Activated T-helper 2 cell treated with anti-CD3 and anti-CD28 coated beads, Interferon-gamma antibody, Interleukin-2, Interleukin-4, amounts not matched to agents 10 μg/mL and 5 μg/mL and 100 μg/mL, durations not matched to agents 14 hours and 24 hours and 36 hours (primary cell): ENCODE data around the gene ARL17A. TPM values are rescaled to one million over a fixed set of nuclear protein-coding genes. Genes with fewer than 3 reads are reported as not detected.
"Not testable (repeated sequence)": the region's sequence is repeated elsewhere in the genome, so short reads cannot be mapped to it uniquely, and the experiment has no call there.

ENCODE experiments used
- DNase-seq: peaks from one replicate; pipeline ENCODE4 v3.0.0; 2021; ENCODE audit warnings: low spot score
- H3K27ac Mint-ChIP-seq: one replicate; pipeline ENCODE4 v1.8.0; 2021; ENCODE audit warnings: mixed read lengths
- H3K27me3 Mint-ChIP-seq: one replicate; pipeline ENCODE4 v1.8.0; 2021; ENCODE audit warnings: low read depth, mixed read lengths
- H3K36me3 Mint-ChIP-seq: one replicate; pipeline ENCODE4 v1.8.0; 2021; ENCODE audit warnings: low read depth, mixed read lengths
- H3K4me1 Mint-ChIP-seq: one replicate; pipeline ENCODE4 v1.8.0; 2021; ENCODE audit warnings: low read depth, mixed read lengths
- H3K4me3 Mint-ChIP-seq: one replicate; pipeline ENCODE4 v1.8.0; 2021; ENCODE audit warnings: low read depth, mild to moderate bottlenecking, moderate library complexity, mixed read lengths
- H3K9me3 Mint-ChIP-seq: one replicate; pipeline ENCODE4 v1.8.0; 2021; ENCODE audit warnings: mixed read lengths
- intact Hi-C: fragments of 100-400 bp; cut with micrococcal nuclease; formaldehyde crosslinking; loops from one replicate; pipeline ENCODE4 v1.15.1; 2023
- total RNA-seq: library from RNA; stranded (reverse); gene quantifications from 2 replicates; pipeline ENCODE4 v1.2.3, GENCODE V29; 2022

ARL17A gene
- total RNA-seq, 1 donor from 2014 or later, result 24.6 TPM

GRCh38 chr17:46590157-46591146 is 11.0 kb upstream of the ARL17A start, which contains the start of gene NSF:
Gene NSF (plus strand): TSS chr17:46590669. CDS start chr17:46590776, 107 bp downstream.
- H3K4me1 Mint-ChIP-seq, H3K36me3 Mint-ChIP-seq, intact Hi-C loops, H3K9me3 Mint-ChIP-seq, DNase-seq, H3K4me3 Mint-ChIP-seq, H3K27me3 Mint-ChIP-seq, H3K27ac Mint-ChIP-seq: not testable (repeated sequence)

DNA sequence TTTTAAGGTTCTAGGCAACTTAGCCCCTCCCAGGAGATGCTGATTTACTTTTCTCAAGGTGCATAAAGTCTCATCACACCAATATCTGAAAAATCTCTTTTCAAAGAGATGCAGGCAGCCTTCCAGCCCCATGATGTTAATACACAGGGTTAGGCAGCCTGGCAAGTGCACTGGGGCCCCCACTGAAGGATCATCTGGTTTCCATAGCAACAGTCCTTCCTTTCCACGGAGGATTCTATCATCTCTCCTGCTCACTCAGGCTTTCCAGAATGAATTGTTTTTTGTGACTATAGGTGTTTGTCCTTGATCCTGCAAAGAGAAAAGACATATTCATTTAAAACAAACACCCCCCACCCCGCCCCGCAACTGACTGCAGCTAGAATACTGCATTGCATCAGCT is 6.0 kb upstream of the ARL17A start:
- H3K9me3 Mint-ChIP-seq, DNase-seq, H3K36me3 Mint-ChIP-seq, intact Hi-C loops, H3K4me3 Mint-ChIP-seq, H3K27ac Mint-ChIP-seq, H3K4me1 Mint-ChIP-seq, H3K27me3 Mint-ChIP-seq: not testable (repeated sequence)

DNA sequence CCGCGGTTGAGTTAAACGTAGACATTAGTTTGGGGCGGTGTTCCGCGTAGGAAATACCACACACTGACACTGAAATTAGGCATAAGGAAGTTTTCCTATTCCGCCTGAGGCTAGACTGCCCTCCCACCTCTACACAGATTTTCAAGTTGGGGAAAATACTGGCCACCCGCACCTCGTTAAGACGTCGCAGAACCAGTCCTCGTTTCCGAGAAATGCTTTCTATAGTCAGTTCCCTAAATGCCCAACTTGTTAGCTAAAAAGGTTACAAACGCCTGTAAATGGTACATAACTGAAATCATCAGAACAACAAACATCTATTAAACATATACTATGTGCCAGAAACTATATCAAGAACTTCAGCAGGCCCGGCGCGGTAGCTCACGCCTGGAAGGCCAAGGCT is 591 bp upstream of the ARL17A start:
- H3K27me3 Mint-ChIP-seq, H3K27ac Mint-ChIP-seq, H3K36me3 Mint-ChIP-seq, intact Hi-C loops, H3K4me3 Mint-ChIP-seq, H3K4me1 Mint-ChIP-seq, DNase-seq, H3K9me3 Mint-ChIP-seq: not testable (repeated sequence)

DNA sequence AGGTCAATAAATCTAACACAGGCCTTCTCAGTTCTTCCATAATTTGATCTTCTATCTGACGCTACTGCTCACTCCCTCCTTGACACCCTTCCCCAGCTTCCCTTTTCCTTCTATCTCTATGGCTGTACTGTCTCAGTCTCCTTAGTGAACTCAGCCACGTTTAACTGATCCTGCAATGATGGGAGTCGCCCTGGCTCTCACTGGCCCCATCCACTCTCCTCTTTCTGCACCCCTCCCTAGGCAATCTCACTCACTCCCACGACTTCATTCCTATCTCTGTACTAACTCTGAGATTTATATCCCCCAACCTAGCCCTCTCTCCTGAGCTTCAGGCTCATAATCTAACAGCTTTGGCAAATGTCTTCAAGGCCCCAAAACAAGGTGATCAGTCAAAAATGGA is 7.7 kb downstream of the ARL17A start:
- H3K27me3 Mint-ChIP-seq, H3K36me3 Mint-ChIP-seq, H3K27ac Mint-ChIP-seq, DNase-seq, H3K4me3 Mint-ChIP-seq, H3K4me1 Mint-ChIP-seq, intact Hi-C loops, H3K9me3 Mint-ChIP-seq: not testable (repeated sequence)

- H3K36me3 Mint-ChIP-seq, H3K4me1 Mint-ChIP-seq, H3K4me3 Mint-ChIP-seq, intact Hi-C loops, H3K9me3 Mint-ChIP-seq, DNase-seq, H3K27me3 Mint-ChIP-seq, H3K27ac Mint-ChIP-seq: not testable (repeated sequence)
Measured at GRCh38 chr17:46566980-46567379, 12.5 kb downstream of the ARL17A start.

DNA sequence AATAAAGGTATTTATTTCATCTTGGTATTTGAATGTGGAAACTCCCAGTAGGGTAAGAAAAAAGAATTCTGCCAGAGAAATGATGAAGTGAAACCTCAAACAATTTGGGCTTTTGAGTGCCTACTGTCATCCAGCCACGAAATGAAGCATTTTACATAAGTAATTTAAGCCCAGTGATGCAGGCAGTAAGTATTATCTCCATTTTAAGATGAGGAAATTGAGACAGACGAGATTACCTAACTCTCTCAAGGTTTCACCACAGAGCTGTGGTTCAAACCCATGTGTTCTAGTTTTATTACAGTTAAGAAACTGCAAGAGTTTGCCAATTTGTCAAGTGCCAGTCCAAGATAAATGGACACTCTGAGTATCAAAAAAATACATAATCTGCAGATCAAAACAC is 13.2 kb downstream of the ARL17A start:
- H3K4me3 Mint-ChIP-seq, H3K27ac Mint-ChIP-seq, intact Hi-C loops, H3K27me3 Mint-ChIP-seq, H3K9me3 Mint-ChIP-seq, H3K36me3 Mint-ChIP-seq, H3K4me1 Mint-ChIP-seq, DNase-seq: not testable (repeated sequence)

DNA sequence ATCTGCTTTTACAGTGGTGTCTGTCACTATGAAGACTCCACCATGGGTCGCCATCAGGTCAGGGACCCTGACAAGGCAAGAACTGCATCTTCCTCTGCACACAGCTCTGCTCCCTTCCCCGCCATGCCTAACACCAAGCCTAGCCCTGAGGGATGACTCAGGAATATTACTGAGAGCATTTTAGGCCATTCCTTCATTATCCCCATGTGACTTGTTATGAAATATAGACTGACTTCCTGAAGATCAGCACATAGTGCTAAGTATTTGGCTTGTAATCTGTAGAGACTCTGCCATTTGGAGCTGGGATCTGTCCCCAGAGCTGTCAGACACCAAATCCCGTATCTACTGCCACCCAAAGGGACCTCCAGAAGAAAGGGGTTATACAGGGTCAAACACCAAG is 19.4 kb downstream of the ARL17A start:
- H3K27ac Mint-ChIP-seq, H3K36me3 Mint-ChIP-seq, intact Hi-C loops, H3K4me3 Mint-ChIP-seq, H3K4me1 Mint-ChIP-seq, H3K27me3 Mint-ChIP-seq, H3K9me3 Mint-ChIP-seq, DNase-seq: not testable (repeated sequence)

DNA sequence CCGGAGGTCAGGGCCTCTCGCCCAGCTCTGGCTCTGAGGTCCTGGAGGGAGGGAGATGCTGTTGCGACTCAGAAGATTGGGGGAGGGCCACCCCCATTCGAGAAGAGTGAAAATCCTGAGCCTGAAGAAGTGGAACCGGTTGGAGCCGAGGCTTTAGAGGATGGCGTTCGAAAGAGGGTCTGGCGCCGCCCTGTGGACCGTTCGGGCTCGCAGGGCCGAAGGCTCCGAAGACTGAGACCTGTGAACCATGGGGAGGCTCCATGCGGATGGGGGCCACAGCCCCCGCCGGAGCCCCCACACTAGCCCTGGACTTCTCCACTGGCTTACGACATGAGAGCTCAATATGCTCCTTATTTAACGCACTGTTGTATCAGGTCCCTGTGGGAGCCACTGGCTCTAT is 20.3 kb downstream of the ARL17A start:
- H3K36me3 Mint-ChIP-seq, H3K27me3 Mint-ChIP-seq, DNase-seq, H3K27ac Mint-ChIP-seq, H3K4me1 Mint-ChIP-seq, intact Hi-C loops, H3K4me3 Mint-ChIP-seq, H3K9me3 Mint-ChIP-seq: not testable (repeated sequence)

DNA sequence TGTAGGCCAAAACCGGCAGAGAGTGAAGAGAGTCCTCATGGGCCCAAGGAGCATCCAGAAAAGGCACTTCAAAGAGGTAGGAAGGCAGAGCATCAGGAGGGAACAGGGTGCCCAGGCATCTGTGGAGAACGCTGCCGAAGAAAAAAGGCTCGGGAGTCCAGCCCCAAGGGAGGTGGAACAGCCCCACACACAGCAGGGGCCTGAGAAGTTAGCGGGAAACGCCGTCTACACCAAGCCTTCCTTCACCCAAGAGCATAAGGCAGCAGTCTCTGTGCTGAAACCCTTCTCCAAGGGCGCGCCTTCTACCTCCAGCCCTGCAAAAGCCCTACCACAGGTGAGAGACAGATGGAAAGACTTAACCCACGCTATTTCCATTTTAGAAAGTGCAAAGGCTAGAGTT is 30.9 kb downstream of the ARL17A start:
- H3K4me1 Mint-ChIP-seq, H3K27me3 Mint-ChIP-seq, H3K4me3 Mint-ChIP-seq, intact Hi-C loops, H3K9me3 Mint-ChIP-seq, H3K36me3 Mint-ChIP-seq, H3K27ac Mint-ChIP-seq: not testable (repeated sequence)
- DNase-seq, result peak; percentile 9

DNA sequence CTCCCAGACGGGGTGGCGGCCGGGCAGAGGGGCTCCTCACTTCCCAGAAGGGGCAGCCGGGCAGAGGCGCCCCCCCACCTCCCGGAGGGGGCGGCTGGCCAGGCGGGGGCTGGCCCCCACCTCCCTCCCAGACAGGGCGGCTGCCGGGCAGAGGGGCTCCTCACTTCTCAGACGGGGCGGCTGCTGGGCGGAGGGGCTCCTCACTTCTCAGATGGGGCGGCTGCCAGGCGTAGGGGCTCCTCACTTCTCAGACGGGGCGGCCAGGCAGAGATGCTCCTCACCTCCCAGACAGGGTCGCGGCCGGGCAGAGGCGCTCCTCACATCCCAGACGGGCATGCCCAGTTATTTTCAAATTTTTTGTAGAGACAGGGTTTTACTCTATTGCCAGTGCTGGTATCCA is 44.8 kb downstream of the ARL17A start:
- DNase-seq, H3K9me3 Mint-ChIP-seq, H3K36me3 Mint-ChIP-seq, intact Hi-C loops, H3K4me3 Mint-ChIP-seq, H3K4me1 Mint-ChIP-seq, H3K27me3 Mint-ChIP-seq, H3K27ac Mint-ChIP-seq: not testable (repeated sequence)

DNA sequence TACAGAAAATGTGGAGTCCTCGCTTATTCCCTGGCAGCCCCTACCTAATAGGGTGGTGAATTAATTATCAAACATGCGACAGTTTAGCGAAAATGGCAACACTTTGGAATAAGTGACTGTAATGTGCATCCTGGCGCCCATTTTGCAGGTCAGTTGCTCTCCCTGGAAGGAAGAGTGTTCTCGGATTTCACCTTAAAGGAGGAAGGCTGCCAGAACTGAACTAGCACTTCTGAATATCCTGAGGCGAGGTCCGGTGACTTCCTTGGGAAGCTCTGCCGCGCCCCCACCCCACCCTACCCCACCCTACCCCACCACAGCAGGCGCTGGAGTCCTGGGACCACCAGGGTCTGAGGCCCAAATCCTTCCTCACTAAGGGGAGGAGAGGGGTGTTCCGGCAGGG is 67.3 kb downstream of the ARL17A start, which contains the start of gene LRRC37A2:
Gene LRRC37A2, plus strand, starts transcription at position 301 of the 400 bp plus-strand sequence. CDS start 245 bp downstream, outside the sequence.
- H3K4me3 Mint-ChIP-seq, H3K4me1 Mint-ChIP-seq, DNase-seq, H3K9me3 Mint-ChIP-seq, H3K27me3 Mint-ChIP-seq, H3K27ac Mint-ChIP-seq, intact Hi-C loops, H3K36me3 Mint-ChIP-seq: not testable (repeated sequence)

DNA sequence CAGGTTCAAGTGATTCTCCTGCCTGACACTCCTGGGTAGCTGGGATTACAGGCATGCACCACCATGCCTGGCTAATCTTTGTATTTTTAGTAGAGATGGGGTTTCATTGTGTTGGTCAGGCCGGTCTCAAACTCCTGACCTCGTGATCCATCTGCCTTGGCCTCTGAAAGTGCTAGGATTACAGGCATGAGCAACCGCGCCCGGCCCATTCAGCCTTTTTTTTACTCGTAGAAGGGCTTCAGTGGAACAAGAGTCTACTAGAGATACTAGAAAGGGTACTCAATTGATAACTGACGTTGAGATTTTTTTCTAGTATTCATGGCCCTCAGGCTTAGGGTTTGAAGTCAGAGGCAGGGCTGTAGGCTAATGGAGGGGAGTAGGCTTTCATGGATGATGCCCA is 73.6 kb downstream of the ARL17A start:
- H3K4me3 Mint-ChIP-seq, intact Hi-C loops, H3K9me3 Mint-ChIP-seq, H3K36me3 Mint-ChIP-seq, DNase-seq, H3K4me1 Mint-ChIP-seq, H3K27ac Mint-ChIP-seq, H3K27me3 Mint-ChIP-seq: not testable (repeated sequence)

DNA sequence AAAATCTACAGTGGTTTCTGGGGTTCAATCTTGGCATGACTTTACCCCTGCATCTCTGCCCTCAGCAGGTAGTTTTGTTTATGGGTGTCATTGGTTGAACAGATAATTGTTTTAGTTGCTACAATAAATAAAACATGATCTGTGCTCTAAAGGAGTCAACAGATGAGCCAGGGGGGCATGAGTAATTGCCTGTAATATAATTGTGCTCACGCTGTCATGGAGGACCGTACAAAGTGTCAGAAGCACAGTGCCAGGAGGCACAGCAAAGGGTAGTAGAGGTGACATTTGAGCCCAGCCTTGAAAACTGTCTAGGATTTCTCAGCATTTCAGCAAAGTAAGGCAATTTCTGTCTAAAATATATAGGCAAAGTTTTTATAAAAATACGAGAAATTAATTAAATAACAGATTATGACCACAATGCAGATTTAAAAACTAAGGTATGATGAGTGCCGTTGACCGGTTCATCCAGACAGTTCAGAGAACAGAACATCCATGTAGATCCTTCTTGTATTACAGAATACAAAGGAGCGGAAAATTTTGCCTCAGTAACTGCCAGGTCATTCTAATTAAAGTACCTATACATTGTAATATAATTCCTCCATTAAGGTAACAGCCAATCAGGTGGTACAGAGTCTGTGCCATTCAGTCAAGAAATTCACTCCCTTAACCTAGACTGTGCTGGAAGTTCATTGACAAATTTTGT is 79.9 kb downstream of the ARL17A start:
- DNase-seq, H3K36me3 Mint-ChIP-seq, H3K27me3 Mint-ChIP-seq, H3K9me3 Mint-ChIP-seq, H3K4me1 Mint-ChIP-seq, H3K4me3 Mint-ChIP-seq, H3K27ac Mint-ChIP-seq, intact Hi-C loops: not testable (repeated sequence)
